ENCODE data around the gene TRIM50.
"Not testable (repeated sequence)": the region's sequence is repeated elsewhere in the genome, so short reads cannot be mapped to it uniquely, and the experiment has no call there.

The TRIM50 gene

GRCh38 chr7:73304612-73305387 is 23.1 kb downstream of the TRIM50 start:
- peaks cover 29% of the 10 kb centered on the region for H3K36me3 Mint-ChIP-seq (ENCODE audit: insufficient read depth)
- H3K27ac Mint-ChIP-seq (ENCODE audit: low read depth); DNase-seq (ENCODE audit: low spot score in 2 of 2): not testable (repeated sequence)

DNA sequence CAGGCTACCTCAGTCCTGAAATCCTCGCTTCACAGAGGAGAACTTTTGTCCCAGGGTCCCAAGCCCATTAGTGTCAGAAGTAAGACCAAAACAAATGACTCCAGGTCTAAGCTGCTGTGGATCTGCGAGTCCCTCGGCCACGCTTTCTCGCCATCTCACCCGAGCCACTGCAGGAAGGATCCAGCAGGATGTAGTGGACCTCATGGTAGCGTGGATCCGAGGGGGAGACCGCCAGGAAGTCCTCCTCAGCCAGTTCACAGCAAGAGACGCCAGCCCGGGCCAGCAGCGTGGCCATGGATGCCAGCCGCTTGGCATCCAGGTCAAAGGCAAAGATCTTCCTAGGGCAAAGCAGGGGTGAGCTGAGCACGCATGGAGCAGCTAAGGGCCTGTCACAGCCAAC is 23.8 kb downstream of the TRIM50 start:
- Mint-ChIP-seq H3K9me3 (no peaks in the 10 kb centered on the region), H3K36me3 (ENCODE audit: insufficient read depth) (peaks cover 29% of the 10 kb centered on the region), H3K4me1 (peaks cover 33% of the 10 kb centered on the region), H3K4me3 (no peak overlapping the region), H3K27me3 (no peaks in the 10 kb centered on the region), H3K27ac (ENCODE audit: low read depth) (no peak overlapping the region)
- ATAC-seq (replicated peaks; ENCODE audit: extremely low read depth, poor library complexity, severe bottlenecking) (no peak), DNase-seq (ENCODE audit: low spot score in 2 of 2) (no peak)

More at GRCh38 chr7:73304612-73305387, 23.1 kb downstream of the TRIM50 start:
- H3K4me3 Mint-ChIP-seq; H3K9me3 Mint-ChIP-seq; H3K27me3 Mint-ChIP-seq; ATAC-seq (replicated peaks; ENCODE audit: extremely low read depth, poor library complexity, severe bottlenecking): not testable (repeated sequence)
- H3K4me1 Mint-ChIP-seq = peaks cover 37% of the 10 kb centered on the region

DNA sequence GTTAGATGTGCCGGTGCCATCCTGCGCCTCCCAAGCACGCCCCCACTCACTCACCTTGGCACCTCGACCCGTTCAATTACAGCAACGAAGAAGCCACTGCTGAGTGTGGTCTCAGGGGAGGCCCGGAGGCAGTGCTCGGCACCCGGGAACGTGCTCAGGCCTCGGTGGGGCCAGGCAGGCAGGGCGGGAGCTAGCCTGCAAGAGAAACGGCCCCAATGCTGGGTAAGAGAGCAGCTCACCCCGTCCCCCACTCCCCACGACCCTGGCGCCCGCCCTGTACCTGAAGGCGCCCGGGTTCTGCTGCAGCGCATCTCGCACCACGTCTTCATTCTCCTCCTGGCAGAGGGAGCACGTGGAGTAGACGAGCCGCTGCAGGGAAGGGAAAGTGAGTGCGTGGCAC is 24.3 kb downstream of the TRIM50 start:
- Mint-ChIP-seq H3K9me3 (no peaks in the 10 kb centered on the region), H3K4me1 (peaks cover 28% of the 10 kb centered on the region), H3K27me3 (no peaks in the 10 kb centered on the region), H3K27ac (ENCODE audit: low read depth) (no peak overlapping the region), H3K36me3 (ENCODE audit: insufficient read depth) (peaks cover 27% of the 10 kb centered on the region), H3K4me3 (no peak overlapping the region)
- no peak for ATAC-seq (replicated peaks; ENCODE audit: extremely low read depth, poor library complexity, severe bottlenecking)
- DNase-seq (ENCODE audit: low spot score in 2 of 2) = no peak

DNA sequence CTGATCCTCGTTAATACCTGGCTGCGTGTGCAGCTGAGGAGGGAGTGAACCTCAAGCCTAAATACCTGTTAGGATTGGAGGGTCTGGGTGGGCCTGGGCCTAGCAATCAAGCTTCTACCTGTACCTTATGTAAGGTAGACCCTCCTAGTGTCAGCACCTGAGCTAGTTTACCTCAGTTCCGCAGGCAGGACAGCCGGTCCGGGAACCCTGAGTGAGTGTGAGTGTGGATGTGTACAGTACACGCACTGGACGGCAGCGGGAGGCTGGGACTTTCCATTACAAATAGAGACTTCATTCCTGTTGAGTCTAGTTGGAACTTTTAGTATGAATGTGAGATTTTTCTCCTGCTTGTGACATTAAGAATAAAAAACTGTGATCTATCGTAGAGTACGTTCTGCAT is 25.0 kb downstream of the TRIM50 start:
- not testable (repeated sequence) for H3K9me3 Mint-ChIP-seq; H3K27me3 Mint-ChIP-seq; DNase-seq (ENCODE audit: low spot score in 2 of 2); H3K4me3 Mint-ChIP-seq; ATAC-seq (replicated peaks; ENCODE audit: extremely low read depth, poor library complexity, severe bottlenecking); H3K27ac Mint-ChIP-seq (ENCODE audit: low read depth)
- Mint-ChIP-seq H3K4me1 (peaks cover 22% of the 10 kb centered on the region), H3K36me3 (ENCODE audit: insufficient read depth) (peaks cover 26% of the 10 kb centered on the region)

DNA sequence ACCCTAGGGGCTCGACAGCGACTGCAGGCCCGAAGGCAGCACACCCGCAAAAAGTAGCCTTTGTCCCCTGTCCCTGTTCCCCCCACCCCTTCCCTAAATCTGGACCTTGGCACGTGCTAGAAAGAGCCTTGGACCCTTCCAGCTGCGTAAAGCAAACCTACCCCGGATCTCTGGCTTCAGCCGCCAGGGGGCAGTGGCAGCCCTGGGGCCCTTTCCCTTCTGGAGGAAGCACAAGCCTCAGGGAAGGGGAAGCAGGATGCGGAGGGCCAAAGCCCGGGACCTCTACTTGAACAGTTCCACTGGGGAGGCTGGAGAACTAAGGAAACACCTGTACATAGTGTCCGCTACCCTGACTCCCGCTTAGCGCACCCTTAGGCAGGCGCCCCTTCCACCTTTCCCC is 26.8 kb downstream of the TRIM50 start:
- ATAC-seq (replicated peaks; ENCODE audit: extremely low read depth, poor library complexity, severe bottlenecking); H3K27ac Mint-ChIP-seq (ENCODE audit: low read depth); DNase-seq (ENCODE audit: low spot score in 2 of 2); H3K9me3 Mint-ChIP-seq; H3K27me3 Mint-ChIP-seq; H3K4me3 Mint-ChIP-seq; H3K4me1 Mint-ChIP-seq: not testable (repeated sequence)
- peaks cover 23% of the 10 kb centered on the region for H3K36me3 Mint-ChIP-seq (ENCODE audit: insufficient read depth)

DNA sequence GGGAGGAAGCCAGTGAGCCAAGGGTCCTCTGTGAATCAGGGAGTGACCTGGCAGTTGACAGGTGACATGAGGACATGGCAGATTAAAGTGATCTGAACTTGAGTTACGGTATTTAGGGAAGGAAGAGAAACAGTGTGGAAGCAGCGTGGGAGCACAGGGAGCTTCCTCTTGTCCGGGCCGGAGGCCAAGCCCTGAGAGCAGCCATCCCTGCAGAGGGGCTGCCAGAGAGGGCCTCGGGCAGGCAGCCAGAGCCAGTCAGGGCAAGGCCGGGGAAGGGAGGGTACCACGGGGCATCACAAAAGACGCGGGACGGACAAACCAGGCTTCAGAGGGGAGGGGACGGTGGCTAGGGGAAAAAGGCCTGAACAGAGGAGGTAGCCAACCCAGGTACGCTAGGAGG is 28.1 kb downstream of the TRIM50 start:
- H3K27ac Mint-ChIP-seq (ENCODE audit: low read depth); H3K27me3 Mint-ChIP-seq; ATAC-seq (replicated peaks; ENCODE audit: extremely low read depth, poor library complexity, severe bottlenecking); DNase-seq (ENCODE audit: low spot score in 2 of 2); H3K4me1 Mint-ChIP-seq; H3K9me3 Mint-ChIP-seq; H3K4me3 Mint-ChIP-seq: not testable (repeated sequence)
- H3K36me3 Mint-ChIP-seq (ENCODE audit: insufficient read depth) = peaks cover 12% of the 10 kb centered on the region

GRCh38 chr7:73297706-73298105 is 30.2 kb downstream of the TRIM50 start:
- not testable (repeated sequence) for ATAC-seq (replicated peaks; ENCODE audit: extremely low read depth, poor library complexity, severe bottlenecking)

GRCh38 chr7:73297235-73297634 is 30.6 kb downstream of the TRIM50 start:
- not testable (repeated sequence) for H3K36me3 Mint-ChIP-seq (ENCODE audit: insufficient read depth); H3K27ac Mint-ChIP-seq (ENCODE audit: low read depth); H3K9me3 Mint-ChIP-seq; DNase-seq (ENCODE audit: low spot score in 2 of 2); H3K4me3 Mint-ChIP-seq; H3K27me3 Mint-ChIP-seq; H3K4me1 Mint-ChIP-seq
- ATAC-seq (replicated peaks; ENCODE audit: extremely low read depth, poor library complexity, severe bottlenecking) = peak; percentile 35

More at GRCh38 chr7:73297706-73298105, 30.2 kb downstream of the TRIM50 start:
- not testable (repeated sequence) for H3K9me3 Mint-ChIP-seq; H3K4me3 Mint-ChIP-seq; H3K36me3 Mint-ChIP-seq (ENCODE audit: insufficient read depth); H3K27me3 Mint-ChIP-seq; DNase-seq (ENCODE audit: low spot score in 2 of 2); H3K4me1 Mint-ChIP-seq; H3K27ac Mint-ChIP-seq (ENCODE audit: low read depth)

- not testable (repeated sequence) for ATAC-seq (replicated peaks; ENCODE audit: extremely low read depth, poor library complexity, severe bottlenecking); H3K27ac Mint-ChIP-seq (ENCODE audit: low read depth); H3K36me3 Mint-ChIP-seq (ENCODE audit: insufficient read depth); H3K27me3 Mint-ChIP-seq; H3K4me3 Mint-ChIP-seq; DNase-seq (ENCODE audit: low spot score in 2 of 2); H3K4me1 Mint-ChIP-seq; H3K9me3 Mint-ChIP-seq
Observed at GRCh38 chr7:73277210-73277609, 50.7 kb downstream of the TRIM50 start.

DNA sequence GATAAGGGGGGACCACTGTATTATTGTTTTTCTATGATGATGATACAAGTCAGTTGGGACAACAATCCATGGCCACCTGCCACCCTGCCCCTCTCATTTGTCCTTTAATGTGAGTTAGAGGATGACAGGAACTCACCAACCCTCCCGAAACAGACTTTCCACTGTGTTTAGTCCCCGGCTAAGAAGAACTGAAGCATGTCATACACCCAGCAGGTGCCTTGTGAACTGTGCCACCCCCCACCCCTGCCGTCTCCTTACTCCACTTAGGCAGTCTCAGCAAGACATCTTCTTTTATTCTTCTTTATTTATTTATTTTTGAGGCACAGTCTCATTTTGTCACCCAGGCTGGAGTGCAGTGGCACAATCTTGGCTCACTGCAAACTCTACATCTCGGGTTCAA is 60.1 kb downstream of the TRIM50 start:
- H3K4me1 Mint-ChIP-seq; H3K36me3 Mint-ChIP-seq (ENCODE audit: insufficient read depth); ATAC-seq (replicated peaks; ENCODE audit: extremely low read depth, poor library complexity, severe bottlenecking); H3K4me3 Mint-ChIP-seq; H3K9me3 Mint-ChIP-seq; H3K27me3 Mint-ChIP-seq; H3K27ac Mint-ChIP-seq (ENCODE audit: low read depth); DNase-seq (ENCODE audit: low spot score in 2 of 2): not testable (repeated sequence)

GRCh38 chr7:73266719-73267368 is 61.0 kb downstream of the TRIM50 start:
- not testable (repeated sequence) for H3K27ac Mint-ChIP-seq (ENCODE audit: low read depth); H3K4me1 Mint-ChIP-seq; H3K36me3 Mint-ChIP-seq (ENCODE audit: insufficient read depth); DNase-seq (ENCODE audit: low spot score in 2 of 2); H3K27me3 Mint-ChIP-seq; H3K9me3 Mint-ChIP-seq; ATAC-seq (replicated peaks; ENCODE audit: extremely low read depth, poor library complexity, severe bottlenecking); H3K4me3 Mint-ChIP-seq

Measured in central memory CD8-positive, alpha-beta T cell (primary cell).